ENCODE data around the gene DPM3. TPM values are rescaled to one million over a fixed set of nuclear protein-coding genes. Genes with fewer than 3 reads are reported as not detected.

The DPM3 gene
- total and polyA plus RNA-seq, 9 of the 15 experiments (the other 6 are each of a cell fraction or from before 2014, with no cell fraction given) = 3.7 to 120 (median 36.4) TPM

GRCh38 chr1:155091071-155092051 is 49.0 kb downstream of the DPM3 start (continued):
- TF ChIP-seq HNRNPLL (IDR thresholded peaks at IDR 0.05; ENCODE audit: low read depth, low read length, poor library complexity, severe bottlenecking) (peak; percentile 15), RAD51 (IDR thresholded peaks at IDR 0.05; ENCODE audit: borderline replicate concordance, low read depth) (peak; percentile 49; the same call in 1 of the 2 replicates), ID3 (CRISPR knock-in tag; IDR thresholded peaks at IDR 0.05) (no peak), ID3 (tag; IDR thresholded peaks at IDR 0.05) (0 out of 2 replicates have a peak, but pooled peaks have one; percentile 29), MAX (CRISPR knock-in tag; IDR thresholded peaks at IDR 0.05) (peak; percentile 92), EZH2 (IDR thresholded peaks at IDR 0.05; ENCODE audit: borderline replicate concordance, low read depth, low read length) (no peak), FOXK2 (conservative IDR thresholded peaks at IDR 0.05 in 1 of 2, IDR thresholded peaks at IDR 0.05 in 1 of 2; ENCODE audit: low read depth in 2 of 2) (peak; percentile 46 to 89; a peak in 2 of 4 replicates), CREM (IDR thresholded peaks at IDR 0.05; ENCODE audit: low read depth) (peak; percentile 48; the same call in 1 of the 2 replicates), CREB3L1 (IDR thresholded peaks at IDR 0.05; ENCODE audit: borderline replicate concordance, low read depth) (peak; percentile 68; the same call in 1 of the 2 replicates), MBD2 (IDR thresholded peaks at IDR 0.05; ENCODE audit: borderline replicate concordance, low read depth) (no peak), GABPB1 (CRISPR knock-in tag; IDR thresholded peaks at IDR 0.05) (0 out of 2 replicates have a peak, but pooled peaks have one; percentile 59), USF2 (CRISPR knock-in tag; IDR thresholded peaks at IDR 0.05) (peak; percentile 70), E2F4 (CRISPR knock-in tag; IDR thresholded peaks at IDR 0.05; ENCODE audit: low read depth) (0 out of 2 replicates have a peak, but pooled peaks have one; percentile 9), SMAD1 (IDR thresholded peaks at IDR 0.05; ENCODE audit: low read depth, low read length, partially characterized antibody) (no peak), ZSCAN32 (CRISPR knock-in tag; IDR thresholded peaks at IDR 0.05) (no peak), ZC3H11A (IDR thresholded peaks at IDR 0.05; ENCODE audit: low read depth, low read length) (0 out of 2 replicates have a peak, but pooled peaks have one; percentile 73), BHLHE40 (IDR thresholded peaks at IDR 0.05; ENCODE audit: low read length) (0 out of 2 replicates have a peak, but pooled peaks have one; percentile 12), HMGN3 (IDR thresholded peaks at IDR 0.05; ENCODE audit: borderline replicate concordance, extremely low read depth, insufficient read length, low read depth, low read length) (peak; percentile 33), ZNF3 (CRISPR knock-in tag; IDR thresholded peaks at IDR 0.05) (no peak), ZFX (CRISPR knock-in tag; IDR thresholded peaks at IDR 0.05) (no peak), HDAC2 (IDR thresholded peaks at IDR 0.05) (0 out of 2 replicates have a peak, but pooled peaks have one; percentile 15)

Measured in K562 (cell line).